GOT3 (cell line): ENCODE data around the gene CEP85L.

ENCODE experiments used
- DNase-seq: peaks from one replicate; lab custom pipeline; 2025; ENCODE audit warnings: mixed read lengths; lab: John Stamatoyannopoulos, UW

CEP85L gene

DNA sequence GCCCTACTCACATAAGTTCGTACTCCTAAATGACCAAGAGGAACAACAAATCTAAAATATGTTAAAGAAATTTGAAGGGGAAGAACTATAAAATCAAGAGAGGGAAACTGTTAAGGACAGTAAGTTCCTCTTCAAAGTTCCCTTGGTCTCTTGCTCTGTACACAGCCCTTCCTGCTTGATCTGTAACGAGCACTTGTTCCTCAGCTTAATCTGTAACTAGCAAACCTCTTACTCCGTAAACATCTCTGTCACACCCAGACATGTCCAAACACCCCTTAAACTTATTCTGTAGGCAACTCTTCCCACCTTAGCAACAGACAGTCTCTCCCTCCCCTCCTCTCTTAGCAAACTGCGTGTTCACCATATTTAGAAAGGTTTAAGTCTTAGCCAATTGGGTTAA is 73.4 kb downstream of the CEP85L start:
- DNase-seq, result no peak

DNA sequence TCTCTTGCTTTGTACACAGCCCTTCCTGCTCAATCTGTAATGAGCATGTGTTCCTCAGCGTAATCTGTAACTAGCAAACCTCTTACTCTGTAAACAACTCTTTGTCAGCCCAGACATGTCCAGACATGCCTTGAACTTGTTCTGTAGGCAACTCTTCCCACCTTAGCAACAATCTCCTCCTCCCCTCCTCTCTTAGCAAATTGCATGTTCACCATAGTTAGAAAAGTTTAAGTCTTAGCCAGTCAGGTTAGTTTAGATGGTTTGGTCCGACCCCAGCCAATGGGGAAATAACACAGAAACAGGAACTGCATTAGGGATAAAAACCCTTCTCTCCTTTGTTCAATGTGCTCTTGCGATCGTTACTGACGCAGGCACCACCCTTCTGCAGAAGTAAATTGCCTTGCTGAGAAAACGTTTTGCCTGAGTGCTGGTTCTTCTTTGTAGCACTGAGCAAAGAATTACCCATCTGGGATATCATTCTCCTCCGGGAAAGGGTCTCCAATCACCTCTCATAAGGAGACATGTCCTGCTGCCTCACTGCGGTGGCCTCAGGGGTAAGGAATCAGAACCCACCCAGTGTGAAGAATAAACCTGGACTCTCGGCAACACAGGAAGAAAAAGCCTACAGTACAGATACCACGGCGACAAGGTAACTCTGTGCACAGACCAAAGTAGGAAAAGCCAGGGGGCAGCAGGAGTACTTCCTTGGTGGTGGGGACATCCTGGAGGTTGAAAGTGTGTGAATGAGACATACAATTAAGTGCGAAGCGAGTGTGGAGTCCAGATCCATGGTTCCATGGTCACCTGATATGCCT is 77.1 kb downstream of the CEP85L start:
- DNase-seq, result no peak

DNA sequence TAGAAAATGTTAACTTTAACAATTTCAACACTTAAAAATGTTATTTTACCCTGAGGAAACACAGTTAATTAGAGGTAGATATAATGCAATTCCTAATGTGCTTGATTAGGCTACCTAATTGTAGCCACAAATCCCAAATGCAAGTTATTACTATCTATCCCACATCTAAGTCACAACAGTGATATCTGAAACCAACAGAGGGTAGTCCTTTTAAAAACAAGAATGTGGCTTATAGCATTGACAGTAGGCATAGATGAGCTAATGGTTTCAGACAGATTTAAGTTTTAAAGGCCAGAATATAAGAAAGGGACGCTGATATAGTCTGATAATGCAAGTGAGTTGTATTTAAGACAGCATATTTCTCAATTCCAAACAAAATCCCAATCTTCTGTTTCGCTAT is 80.3 kb downstream of the CEP85L start:
- DNase-seq, result no peak

DNA sequence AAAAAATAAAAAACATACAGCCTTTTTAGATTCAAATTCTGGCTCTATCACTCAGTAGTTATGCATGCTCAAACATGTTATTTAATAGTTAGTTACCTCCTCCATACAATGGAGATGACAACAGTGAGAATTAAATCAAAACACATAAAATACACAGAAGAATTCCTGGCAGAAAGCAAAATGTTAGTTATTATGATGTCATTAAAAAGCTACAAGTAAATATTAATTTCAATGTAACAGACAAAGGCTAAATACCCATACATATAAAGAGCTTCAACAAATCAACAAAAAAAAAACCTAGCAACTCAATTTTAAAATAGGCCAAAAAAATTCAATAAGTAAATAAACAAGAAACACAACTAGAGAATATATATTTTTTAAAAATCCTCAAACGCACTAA is 81.9 kb downstream of the CEP85L start:
- DNase-seq, result no peak

DNA sequence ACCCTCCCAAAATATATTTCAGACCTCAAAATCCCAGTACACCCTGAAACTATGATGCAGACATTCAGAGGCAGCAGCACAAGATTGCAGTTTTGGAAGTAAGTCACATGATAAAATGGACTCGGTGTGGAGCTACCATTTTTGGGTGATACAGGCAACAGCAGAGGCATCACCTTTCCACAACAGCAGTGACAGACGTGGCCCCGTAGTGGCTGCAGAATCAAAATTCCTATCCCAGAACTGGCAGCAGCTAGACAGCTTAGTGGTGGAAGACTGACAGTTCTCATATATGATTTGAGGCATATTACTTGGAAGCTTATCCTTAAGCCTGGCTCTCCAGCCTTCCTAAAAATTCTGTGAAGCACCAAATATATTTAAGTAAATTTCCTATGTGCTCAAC is 83.4 kb downstream of the CEP85L start:
- no peak for DNase-seq

DNA sequence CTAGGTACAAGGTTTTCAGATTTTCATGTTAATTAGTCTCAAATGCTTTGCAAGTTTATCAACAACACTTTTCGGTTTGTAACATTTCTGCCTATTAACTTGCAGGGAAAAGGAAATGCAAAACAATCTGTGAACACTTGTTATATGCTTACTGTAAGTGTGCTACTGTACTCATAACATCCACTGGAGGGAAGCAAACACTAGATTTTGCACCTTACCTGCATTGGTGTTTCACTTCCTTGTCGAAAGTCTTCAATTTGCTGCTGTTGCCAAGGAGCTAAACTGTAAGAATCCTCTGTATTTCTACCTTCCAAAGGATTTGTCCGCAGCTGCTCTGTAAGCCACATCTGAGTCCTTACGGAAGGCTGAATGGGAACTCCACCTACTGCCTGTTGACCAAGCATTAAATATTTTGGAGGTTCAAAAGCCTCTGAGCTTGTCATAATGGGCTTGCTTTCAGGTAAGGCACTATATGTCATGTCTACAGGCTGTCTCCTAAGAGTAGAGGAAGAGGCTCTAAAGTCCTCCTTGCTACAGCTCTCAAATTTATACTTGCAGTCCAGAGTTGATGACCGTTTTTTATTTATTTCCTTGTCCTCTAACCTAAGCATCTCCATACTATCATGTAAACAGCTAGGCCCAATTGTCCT is 86.0 kb downstream of the CEP85L start:
- DNase-seq, result no peak

DNA sequence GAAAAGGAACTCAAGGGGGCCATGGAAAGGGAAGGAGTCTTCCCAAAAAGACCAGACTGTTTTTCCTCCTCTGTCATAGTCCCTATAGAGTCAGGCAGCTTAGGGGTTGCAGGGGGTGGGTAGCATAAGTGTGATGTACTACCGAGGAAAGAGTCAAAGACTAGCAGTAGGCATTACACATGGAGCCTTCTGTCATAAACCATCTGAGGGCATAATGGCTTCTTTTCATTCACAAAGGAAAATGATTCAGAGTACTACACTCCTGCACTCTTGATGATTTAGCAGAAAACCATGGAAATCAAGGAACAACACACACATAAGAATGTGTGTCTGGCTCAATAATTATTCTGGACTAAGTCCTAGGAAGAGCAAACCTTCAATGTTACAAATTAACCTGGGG is 88.4 kb downstream of the CEP85L start:
- no peak for DNase-seq

DNA sequence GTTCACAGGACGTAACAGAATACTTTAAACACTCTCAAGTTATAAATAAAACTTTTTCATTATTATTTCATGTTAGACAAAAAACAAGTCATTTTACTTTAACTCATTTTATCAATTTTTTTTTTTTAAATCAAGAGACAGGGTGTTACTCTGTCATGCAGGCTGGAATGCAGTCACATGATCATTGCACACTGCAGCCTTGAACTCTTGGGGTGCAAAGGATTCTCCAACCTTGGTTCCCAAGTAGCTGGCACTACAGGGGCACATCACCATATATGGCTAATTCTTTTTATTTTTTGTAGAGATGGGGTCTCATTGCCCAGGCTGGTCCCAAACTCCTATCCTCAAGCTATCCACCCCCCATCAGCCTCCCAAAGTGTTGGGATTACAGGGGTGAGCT is 89.1 kb downstream of the CEP85L start:
- no peak for DNase-seq

DNA sequence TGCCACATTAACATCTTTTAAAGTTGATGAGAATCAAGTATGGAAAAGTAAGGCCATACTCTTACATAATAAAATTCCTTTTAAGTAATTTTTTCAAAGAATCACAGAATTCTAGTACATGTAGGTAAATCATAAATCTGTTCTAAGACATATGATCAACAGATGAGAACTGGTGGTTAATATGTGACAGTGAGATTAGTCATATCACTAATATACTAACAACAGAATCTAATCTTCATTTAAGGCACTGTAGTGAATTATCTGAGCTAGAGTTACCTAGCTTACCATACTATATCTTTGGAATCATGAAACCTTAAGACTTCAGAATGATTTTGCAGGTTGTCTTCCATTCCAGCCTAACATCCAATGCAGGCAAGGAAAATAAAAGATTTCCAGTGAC is 91.7 kb downstream of the CEP85L start:
- DNase-seq, result no peak

DNA sequence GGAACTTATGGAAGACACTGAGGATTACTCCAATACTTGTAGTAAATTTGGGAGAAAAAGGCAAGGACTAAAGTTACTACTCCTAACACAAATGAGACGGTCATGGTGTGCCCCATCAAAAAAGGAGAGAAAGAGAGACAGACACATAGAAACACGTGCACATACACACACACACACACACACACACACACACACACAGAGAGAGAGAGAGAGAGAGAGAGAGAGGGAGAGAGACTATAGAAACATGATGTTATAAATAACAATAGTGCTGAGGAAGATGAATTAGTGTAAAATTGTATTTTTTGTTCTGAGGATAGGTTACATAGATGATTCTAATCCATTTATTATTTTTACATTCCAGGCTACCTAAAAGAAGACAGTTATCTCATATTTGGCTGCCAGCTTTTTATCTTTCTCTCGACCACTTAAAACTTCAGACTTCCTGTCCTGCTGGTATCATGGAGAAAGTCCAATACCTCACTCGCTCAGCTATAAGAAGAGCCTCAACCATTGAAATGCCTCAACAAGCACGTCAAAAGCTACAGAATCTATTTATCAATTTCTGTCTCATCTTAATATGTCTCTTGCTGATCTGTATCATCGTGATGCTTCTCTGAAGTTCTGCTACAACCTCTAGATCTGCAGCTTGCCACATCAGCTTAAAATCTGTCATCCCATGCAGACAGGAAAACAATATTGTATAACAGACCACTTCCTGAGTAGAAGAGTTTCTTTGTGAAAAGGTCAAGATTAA is 92.8 kb downstream of the CEP85L start:
- no peak for DNase-seq

DNA sequence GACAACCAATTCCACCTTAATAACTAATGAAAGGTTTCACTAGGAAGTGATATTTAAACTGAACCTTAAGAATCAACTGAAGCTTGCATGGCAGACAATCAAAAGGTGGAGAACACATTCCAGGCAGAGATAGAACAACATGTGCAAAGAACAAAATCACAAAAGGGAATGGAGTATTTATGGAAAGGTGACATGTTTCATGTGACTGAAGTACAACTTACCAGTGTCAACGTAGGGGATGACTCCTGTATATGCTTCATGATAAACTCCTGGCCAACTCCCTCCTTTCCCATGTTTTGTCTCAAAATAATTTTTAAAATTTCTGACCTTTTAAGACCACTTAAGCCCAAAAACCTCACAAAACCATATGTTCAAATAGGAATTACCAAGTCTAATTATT is 96.7 kb downstream of the CEP85L start:
- DNase-seq, result no peak

DNA sequence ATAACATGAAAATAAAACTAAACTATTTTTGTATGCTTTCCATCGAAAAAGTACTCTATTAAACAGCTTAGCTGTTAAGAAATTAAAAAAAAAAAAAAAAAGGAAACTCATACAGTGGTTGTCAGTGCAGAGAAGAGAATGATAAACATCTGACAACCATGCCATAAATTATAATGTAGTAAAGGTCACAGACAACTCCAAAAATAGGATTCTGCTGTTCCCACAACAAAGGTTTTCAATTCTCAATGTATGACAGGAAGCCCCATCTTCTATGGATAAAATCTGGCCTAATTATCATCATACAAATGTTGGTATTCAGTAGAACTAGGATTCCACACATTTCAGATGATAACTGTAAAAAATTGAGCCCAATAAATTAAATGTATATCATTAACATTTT is 98.3 kb downstream of the CEP85L start:
- DNase-seq, result no peak

DNA sequence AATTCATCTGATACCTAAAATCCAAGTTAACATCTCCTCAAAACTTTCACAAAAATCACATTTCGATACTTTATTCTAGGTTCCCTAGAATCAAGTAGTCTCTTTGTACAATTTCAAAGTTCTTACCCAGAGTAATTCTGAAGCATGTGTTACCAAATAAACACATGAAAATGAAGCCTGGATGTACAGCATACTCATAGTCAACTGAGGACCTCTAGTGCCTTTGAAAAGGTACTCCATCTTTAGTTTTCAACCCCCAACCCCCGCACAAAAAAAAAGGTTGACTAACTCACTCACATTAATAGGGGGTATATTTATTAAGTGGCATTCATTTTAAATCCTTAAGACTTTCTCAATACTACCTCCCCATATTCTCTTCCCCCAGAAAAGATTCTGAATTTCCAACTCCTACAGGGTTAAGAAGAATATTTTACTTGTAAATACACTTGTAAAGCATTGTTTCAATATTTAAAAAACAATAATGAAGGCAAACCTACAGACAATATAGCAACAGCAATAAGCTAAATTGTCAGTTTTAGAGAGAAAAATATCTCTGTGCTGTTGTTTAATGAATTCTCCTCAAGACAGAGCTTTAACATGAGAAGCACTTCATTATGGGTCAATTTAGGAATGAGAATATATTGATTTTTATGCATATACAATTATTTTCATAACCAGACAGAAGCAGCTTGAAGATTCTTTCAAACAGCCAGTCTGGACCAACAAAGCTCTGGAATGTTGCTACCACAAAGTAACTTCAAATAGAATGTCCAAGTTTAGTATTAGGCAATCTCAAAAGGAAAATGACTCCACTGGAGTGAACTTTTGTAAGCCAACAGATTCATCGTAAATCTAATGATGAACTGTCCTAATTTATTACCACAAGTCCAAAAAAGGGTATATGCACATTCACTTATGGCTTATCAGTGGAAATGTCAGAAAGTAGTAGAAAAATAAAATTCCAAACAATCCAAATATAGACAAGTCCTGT is 100.0 kb downstream of the CEP85L start:
- no peak for DNase-seq

DNA sequence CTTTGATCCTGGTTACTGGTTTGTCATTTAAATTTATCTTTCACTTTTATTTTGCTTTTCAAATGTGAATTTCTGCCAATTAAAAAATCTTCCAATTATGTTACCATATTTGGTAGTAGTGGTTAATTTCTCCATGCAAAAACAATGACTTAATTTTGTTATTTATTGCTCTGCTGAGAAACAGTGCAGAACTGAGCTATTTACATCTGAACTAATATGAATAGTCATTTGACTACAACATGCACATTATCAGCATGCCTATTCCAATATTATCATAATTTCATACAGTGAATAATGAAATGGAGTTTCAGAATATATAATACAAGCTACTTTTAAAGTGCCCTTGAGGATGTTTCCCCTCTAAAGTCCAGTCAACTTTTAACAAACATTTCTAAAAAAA is 102.8 kb downstream of the CEP85L start:
- no peak for DNase-seq

DNA sequence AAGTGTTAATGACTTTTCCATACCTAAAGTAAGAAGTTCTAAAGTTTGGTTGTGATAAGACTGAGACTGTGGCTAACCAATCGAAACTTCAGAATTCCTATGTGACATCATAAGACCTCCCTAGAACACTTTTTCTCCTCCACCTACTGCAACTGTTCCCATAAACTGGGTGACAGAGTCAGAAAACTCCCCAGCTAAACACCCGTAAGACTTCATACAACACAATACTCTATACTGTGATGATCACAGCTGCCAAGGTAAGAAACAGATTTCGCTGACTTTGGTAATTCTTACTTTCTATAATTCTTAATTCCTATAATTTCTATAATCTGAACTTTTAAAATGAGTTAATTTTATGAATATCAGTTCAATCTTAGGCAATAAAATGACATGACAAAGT is 103.3 kb downstream of the CEP85L start, which contains the start of gene PLN:
TSS of gene PLN (plus strand) at position 161 of the 400 bp plus-strand sequence. CDS start 10,626 bp downstream, outside the sequence.
- DNase-seq, result no peak

DNA sequence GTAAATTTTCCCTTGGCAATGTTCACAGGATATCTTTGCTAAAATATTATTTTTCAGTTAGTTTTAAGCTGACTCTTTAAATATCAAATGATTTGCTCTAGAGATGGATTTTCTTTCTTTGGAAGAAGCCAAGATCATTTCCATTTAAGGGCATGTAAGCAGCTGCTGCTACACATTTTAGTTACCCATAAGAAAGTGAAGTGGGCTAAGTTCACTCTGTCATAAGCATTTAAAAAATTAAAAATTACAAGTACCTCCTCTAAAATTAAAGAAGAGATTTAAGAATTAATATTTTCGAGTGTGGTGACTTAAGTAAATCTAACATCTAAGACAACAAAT is 104.5 kb downstream of the CEP85L start:
- no peak for DNase-seq

DNA sequence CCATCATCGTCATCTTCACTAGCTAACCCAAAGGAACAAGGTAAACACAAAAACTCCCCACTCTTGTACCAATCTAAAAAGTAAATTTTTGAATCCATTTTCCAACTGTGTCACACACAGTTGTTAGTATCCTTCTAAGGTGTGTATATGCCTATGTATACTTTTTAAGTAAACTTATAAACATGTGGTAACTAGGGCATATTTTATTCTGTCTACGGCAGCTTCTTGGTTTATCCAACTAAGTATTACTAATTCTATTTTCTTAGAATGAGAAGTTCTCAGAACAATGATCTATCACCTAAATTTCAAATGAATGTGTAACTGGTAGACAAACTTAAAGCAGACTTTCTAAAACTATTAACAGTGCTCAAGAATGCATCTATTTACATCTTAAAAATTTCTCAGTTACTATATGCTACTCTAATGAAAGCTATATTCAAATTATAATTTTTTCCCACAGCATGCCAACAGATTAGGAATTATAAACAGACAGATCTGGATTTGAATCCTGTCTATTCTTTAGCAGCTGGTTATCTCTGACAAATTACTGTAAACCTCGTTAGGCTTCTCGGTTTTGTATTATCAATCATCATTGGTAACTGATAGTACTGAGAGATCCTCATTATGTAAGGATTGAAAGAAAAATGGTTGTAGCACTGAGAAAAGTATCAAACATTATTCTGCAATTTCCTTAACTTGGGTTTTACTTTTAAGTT is 105.1 kb downstream of the CEP85L start:
- no peak for DNase-seq

DNA sequence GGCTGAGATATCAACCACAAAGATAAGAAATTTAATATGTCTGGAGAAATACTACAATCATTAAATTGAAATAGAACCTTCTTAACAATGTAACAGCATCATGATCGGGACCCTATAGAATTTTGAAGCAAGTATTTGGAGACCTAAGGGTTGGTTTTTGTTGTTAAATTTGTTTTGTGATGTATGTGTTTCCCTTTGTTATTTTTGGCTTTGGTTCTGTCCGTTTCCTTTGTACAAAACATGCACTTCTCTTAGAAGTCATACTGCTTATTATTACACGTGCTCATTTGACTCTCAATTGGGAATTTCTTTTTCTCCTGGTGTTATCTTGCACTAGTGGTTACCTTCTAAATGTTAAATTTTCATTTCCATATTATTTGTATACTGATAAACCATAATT is 107.3 kb downstream of the CEP85L start:
- DNase-seq, result no peak

DNA sequence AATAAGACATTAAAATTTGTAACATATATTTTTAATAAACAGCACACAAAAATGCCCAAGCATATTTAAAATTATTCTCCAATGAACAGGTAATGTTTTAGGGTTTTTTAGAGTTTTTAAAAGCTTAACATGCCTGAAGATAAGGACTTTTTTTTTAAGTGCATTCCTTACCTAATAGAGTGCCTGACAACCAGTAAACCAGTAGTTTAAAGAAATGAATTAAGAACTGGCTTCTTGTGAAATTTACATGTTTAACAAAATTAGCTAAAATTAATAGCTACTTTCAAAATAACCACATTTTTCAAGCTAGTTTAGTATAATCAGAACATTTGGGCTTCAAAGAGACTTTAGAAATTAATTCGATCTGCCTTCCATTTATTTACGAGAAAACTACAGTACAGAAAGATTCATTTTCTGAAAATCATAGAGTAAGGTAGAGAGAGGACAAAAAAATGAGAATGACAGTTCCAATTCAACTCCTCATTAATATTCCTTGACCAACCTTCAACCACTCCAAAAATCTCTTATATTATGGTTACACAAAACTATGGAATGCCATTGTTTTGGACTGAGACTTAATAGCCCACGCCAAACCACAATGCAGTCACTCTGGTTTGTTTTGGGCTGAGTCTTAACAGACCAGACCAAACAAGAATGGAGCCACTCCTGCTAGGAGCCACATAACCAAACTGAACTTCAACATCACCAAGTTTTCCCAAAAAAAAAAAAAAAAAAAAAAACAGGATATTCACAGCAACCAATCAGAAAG is 109.0 kb downstream of the CEP85L start:
- no peak for DNase-seq

DNA sequence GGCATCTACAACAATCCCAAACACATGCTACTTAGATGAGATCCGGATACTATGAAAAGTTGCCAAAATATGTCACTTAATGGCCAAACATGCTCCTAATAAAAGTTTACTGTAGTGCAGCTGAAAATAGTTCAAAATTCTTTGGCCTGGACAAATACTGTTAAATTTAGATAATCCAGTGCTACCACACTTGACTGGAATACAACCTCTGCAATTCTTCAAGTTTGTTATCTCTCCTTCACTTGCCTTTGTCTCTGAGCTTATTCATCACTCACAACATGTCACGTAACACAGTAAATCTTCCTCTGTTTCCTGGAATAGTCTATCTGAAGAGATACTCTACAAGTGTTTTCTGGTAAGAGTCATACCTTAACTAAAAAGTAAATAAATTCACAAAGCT is 113.8 kb downstream of the CEP85L start:
- no peak for DNase-seq
